DLD1 (cell line): ENCODE data around the gene UBE2B.
"Not testable (repeated sequence)": the region's sequence is repeated elsewhere in the genome, so short reads cannot be mapped to it uniquely, and the experiment has no call there.

Experiments
- in situ Hi-C: cut with HindIII; loops from 2 replicates; pipeline ENCODE4 v1.10.0; 2017; ENCODE audit warnings: low sequenced_read_pairs

Gene UBE2B

DNA sequence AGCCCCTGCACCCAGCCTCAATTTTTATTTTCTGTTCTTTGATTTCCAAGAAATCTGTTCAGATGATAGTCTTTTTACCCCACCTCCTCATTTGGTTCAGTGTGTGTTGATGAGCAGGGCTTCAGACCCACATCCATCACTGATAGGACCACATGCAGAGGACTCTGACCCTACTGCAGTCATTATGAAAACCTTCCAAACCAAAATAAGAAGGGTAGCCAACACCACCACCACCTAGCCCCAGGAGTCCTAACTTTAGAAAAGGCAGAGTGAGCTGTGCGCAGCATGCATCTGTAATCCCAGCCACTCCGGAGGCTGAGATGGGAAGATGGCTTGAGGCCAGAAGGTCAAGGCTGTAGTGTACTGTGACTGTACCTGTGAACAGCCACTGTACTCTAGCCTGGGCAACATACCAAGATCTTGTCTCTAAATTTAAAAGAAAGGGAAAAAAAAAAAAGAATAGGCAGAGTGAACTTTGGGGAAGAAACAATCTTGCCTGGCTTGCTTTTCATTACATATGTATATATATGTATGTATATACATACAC, 27.3 kb downstream of the UBE2B start:
- in situ Hi-C loops: no loop called here

DNA sequence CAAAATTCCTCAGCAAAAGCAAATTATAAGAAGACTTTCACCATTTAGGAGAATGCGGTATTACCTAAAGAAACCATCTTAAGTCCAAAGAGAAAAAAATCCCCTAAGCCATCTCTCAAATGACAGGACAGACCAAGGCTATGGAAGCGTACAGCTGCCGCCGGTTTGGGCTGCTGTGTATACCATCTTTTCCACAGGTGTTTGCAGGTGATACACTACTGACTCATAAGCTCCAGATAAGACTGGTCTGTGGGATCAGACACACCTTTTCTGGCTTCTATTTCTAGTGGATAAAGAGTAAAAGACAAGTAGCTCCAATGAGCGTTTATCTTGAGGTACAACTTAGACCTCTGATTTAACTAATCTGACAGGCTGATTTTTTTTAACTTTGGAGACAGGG, 32.6 kb downstream of the UBE2B start:
- in situ Hi-C loops: no loop called here

DNA sequence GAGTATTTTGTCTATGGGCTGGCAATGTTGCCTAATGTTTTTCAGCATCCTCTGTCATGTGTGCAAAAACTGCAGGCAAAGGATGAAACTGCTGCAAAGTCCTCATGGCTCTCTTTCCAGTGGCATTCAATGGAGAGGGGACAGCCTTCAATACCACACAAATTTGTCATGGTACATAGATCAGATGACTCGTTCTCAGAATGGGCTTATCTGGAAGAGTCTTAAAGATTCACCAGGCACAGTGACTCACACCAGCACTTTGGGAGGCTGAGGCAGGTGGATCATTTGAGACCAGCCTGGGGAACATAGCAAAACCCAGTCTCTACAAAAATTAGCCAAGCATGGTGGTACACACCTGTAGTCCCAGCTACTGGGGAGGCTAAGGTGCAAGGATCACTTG, 35.0 kb downstream of the UBE2B start:
- in situ Hi-C loops: loop anchor here (5.0 kb wide), 1 partner anchor 116 kb away; no protein-coding TSS in a partner anchor

- in situ Hi-C loops: loop anchor here (5.0 kb wide), 1 partner anchor 113 kb away; no protein-coding TSS in a partner anchor
These were observed 38.0 kb downstream of the UBE2B start for GRCh38 chr5:134409321-134409720.

GRCh38 chr5:134410822-134411221, 39.5 kb downstream of the UBE2B start:
- in situ Hi-C loops: no loop called here

DNA sequence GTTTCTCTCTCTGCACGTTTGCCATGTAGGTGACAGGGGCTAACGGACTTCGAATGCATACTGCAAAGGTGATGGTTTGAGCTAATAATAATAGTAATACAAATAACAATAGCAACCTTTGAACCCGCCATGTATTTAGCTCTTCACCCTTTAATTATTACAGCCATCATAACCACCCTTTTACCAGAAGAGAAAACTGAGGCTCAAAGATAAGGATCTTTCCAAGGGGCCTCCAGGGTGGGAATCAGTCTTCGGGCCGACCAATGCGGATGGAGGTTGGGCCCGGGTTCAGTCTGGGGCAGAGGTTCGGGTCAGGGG, 39.8 kb downstream of the UBE2B start:
- in situ Hi-C loops: no loop called here

GRCh38 chr5:134411546-134412266, 40.3 kb downstream of the UBE2B start, which contains the start of gene CDKN2AIPNL:
Gene CDKN2AIPNL (minus strand): TSS chr5:134411881. CDS start chr5:134411854, 27 bp downstream.
- in situ Hi-C loops: no loop called here

DNA sequence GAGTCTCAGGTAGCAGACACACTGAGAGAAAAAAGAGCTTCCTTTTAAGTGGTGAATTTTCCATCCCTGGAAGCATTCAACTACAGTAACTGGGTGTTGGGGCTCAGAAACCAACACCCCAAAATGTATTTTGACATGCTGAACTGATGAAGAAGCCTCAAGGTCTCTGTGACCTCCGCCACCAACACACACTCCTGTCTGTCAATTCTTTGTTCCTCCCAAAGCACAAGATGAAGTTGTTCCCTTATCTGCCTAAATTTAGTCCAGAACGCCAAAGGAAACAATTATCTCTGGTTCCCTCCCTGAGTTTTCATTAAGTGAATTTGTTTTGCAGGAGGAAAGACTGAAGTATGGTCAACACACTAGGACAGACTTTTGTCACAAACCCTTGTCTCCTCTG, 41.7 kb downstream of the UBE2B start:
- in situ Hi-C loops: no loop called here

- in situ Hi-C loops: no loop called here
These were observed 46.3 kb downstream of the UBE2B start for GRCh38 chr5:134417707-134418106.

- in situ Hi-C loops: no loop called here
These were observed 47.6 kb downstream of the UBE2B start for GRCh38 chr5:134418958-134419357.

DNA sequence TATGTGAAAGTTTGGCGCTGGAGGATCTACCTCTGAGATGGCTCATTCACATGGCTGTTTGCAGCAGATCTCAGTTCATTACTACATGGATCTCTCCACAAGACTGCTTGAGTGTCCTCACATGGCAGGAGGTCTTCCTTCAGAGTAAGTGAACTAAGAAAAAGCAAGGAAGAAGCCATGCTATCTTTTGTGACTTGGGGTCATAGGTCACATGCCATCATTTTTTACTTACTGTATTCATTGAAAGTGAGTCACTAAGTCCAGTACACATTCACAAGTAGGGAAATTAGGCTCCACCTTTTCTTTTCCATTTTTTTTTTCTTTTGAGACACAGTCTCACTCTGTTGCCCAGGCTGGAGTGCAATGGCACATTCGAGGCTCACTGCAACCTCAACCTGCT, 49.0 kb downstream of the UBE2B start:
- in situ Hi-C loops: no loop called here

DNA sequence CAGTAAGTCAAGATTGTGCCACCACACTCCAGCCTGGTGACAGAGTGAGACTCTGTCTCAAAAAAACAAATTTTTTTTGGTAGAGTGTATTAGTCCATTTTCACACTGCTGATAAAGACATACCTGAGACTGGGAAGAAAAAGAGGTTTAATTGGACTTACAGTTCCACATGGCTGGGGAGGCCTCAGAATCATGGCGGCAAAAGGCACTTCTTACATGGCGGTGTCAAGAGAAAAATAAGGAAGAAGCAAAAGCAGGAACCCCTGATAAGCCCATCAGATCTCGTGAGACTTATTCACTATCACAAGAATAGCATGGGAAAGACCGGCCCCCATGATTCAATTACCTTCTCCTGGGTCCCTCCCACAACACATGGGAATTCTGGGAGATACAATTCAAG, 49.7 kb downstream of the UBE2B start:
- in situ Hi-C loops: not testable (repeated sequence)

DNA sequence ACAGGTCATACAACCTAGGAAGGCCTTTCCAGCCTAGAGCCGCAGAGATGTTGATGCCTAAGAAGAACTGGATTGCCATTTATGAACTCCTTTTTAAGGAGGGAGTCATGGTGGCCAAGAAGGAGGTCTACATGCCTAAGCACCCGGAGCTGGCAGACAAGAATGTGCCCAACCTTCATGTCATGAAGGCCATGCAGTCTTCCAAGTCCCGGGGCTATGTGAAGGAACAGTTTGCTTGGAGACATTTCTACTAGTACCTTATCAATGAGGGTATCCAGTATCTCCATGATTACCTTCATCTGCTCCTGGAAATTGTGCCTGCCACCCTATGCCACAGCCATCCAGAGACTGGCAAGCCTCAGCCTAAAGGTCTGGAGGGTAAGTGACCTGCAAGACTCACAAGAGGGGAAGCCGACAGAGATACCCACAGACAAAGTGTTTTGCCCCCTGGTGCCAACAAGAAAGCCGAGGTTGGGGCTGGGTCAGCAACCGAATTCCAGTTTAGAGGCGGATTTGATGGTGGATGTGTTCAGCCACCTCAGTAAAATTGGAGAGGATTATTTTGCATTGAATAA, 51.5 kb downstream of the UBE2B start:
- in situ Hi-C loops: no loop called here

DNA sequence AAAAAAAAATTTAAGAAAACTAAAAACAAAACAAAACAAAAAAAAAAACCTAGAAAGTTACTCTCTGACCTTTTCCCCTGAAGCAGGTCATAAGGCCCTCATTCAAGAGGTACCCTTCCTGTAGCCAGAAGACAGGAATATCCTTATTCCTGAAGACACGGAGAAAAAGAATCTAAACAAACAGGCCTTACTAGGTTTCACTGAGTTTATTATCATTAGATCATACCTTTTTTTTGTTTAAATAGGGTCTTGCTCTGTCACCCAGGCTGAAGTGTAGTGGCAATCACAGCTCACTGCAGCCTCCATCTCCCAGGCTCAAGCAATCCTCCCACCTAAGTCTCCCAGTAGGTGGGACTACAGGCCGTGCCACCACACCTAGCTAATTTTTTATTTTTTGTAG, 52.0 kb downstream of the UBE2B start:
- in situ Hi-C loops: no loop called here

DNA sequence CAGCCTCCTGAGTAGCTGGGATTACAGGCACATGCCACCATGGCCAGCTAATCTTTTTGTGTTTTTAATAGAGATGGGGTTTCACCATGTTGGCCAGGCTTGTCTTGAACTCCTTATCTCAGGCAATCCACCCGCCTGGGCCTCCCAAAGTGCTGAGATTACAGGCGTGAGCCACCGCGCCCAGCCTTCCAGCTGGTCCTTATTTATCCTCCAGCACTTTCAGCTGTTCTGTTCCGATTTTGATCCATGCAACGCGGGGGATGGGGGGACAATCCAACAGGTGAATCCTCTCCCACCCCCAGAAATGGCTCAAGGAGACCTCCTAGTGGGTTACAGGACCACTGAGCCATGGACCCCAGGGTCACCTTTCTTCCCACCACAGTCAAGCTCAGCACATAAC, 55.0 kb downstream of the UBE2B start:
- in situ Hi-C loops: no loop called here

DNA sequence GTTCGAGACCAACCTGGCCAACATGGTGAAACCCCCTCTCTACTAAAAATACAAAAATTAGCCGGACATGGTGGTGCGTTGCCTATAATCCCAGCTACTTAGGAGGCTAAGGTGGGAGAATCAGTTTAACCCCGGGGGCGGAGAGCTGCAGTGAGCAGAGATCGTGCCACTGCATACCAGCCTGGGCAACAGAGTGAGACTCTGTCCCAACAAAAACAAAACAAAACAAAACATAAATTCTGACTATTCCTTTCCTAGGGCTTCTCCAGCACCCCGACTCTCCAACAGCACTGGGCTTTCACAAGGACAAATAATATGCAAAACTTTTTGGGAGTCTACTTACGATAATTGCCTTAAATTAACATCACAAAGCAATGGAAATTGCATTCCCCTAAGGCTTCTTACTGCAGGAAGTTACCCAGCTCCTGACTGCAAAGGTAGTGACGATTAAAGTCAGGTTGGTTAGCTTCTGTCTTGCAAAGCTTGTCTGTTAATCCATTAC, 56.2 kb downstream of the UBE2B start:
- in situ Hi-C loops: no loop called here

- in situ Hi-C loops: no loop called here
These were observed 58.7 kb downstream of the UBE2B start for GRCh38 chr5:134430001-134430569.

- in situ Hi-C loops: no loop called here
These were observed 60.8 kb downstream of the UBE2B start for GRCh38 chr5:134432174-134432573.

DNA sequence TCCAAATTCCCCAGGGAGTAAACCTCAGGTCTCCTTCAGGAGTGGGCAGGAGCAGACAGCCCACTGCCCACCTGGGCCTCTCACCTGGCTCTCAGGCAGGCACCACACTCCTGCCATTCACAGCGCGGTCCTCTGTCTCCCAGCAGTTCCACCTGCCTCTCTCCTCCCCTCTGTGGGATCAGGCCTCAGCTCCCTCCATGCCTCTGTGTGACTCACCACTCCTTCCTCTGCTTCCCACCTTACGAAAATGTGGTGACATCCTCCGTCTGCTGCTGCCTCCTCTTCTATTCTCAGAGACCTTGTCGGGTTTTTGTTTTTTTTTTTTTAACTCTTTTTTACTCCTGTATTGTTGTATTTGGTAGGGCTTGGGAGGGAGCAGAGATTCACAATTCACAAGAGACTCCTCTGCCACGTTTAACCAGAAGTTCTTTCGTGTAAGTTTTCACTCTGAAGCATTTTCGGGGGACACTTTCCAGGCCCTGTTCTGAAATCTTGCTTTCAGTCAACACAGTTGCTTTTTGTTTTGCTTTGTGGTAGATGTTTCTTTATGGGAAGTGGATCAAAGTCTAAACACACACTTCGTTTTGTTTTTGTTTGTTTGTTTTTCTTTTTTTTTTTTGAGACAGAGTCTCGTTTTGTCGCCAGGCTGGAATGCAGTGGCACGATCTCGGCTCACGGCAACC, 61.4 kb downstream of the UBE2B start:
- in situ Hi-C loops: no loop called here

GRCh38 chr5:134435560-134435959, 64.2 kb downstream of the UBE2B start:
- in situ Hi-C loops: no loop called here
